GM23338 (cell line): ENCODE results near the gene MYO16. TPM values are rescaled to one million over a fixed set of nuclear protein-coding genes. Genes with fewer than 3 reads are reported as not detected.

ENCODE experiments used
- ATAC-seq: fragments of 200-7000 bp; cut with Tn5 transposase; 3 replicates; pipeline ENCODE4 v1.9.1; 2020
- DNase-seq: peaks from one replicate; pipeline ENCODE4 v3.0.0-alpha.2; 2015; ENCODE audit warnings: low spot score
- H2AFZ ChIP-seq: fragments of 200-600 bp; sonication (generic); 2 replicates; pipeline ENCODE4 v1.8.0; 2016; ENCODE audit warnings: antibody characterized with exemption, mild to moderate bottlenecking, moderate library complexity
- H3F3A ChIP-seq: fragments of 200-600 bp; sonication (generic); replicated peaks from 2 replicates; pipeline ENCODE4 v1.8.0; 2017; ENCODE audit warnings: antibody characterized with exemption, mixed run types, low read depth
- H3K27ac ChIP-seq: fragments of 200-600 bp; sonication (generic); 2 replicates; pipeline ENCODE4 v1.6.1; 2016; ENCODE audit warnings: low read depth
- H3K27me3 ChIP-seq: fragments of 200-600 bp; sonication (generic); 2 replicates; pipeline ENCODE4 v1.8.0; 2016; ENCODE audit warnings: mild to moderate bottlenecking, mixed run types, moderate library complexity; ENCODE audit not compliant: insufficient read depth
- H3K36me3 ChIP-seq: fragments of 200-600 bp; sonication (generic); 2 replicates; pipeline ENCODE4 v1.8.0; 2016; ENCODE audit warnings: mild to moderate bottlenecking; ENCODE audit not compliant: insufficient read depth
- H3K4me1 ChIP-seq: fragments of 200-600 bp; sonication (generic); 2 replicates; pipeline ENCODE4 v1.8.0; 2016; ENCODE audit warnings: mild to moderate bottlenecking, moderate library complexity; ENCODE audit not compliant: insufficient read depth
- H3K4me2 ChIP-seq: fragments of 200-600 bp; sonication (generic); 2 replicates; pipeline ENCODE4 v1.7.1; 2017; ENCODE audit warnings: mixed run types
- H3K4me3 ChIP-seq: fragments of 200-600 bp; sonication (generic); 2 replicates; pipeline ENCODE4 v1.6.1; 2016; ENCODE audit warnings: mixed run types
- H3K79me2 ChIP-seq: fragments of 200-600 bp; sonication (generic); replicated peaks from 2 replicates; pipeline ENCODE4 v1.8.0; 2017; ENCODE audit warnings: mild to moderate bottlenecking; ENCODE audit not compliant: insufficient read depth
- H3K9me2 ChIP-seq: fragments of 200-600 bp; sonication (generic); 2 replicates; pipeline ENCODE4 v1.8.0; 2017; ENCODE audit not compliant: insufficient read depth
- H4K20me1 ChIP-seq: fragments of 200-600 bp; sonication (generic); replicated peaks from 2 replicates; pipeline ENCODE4 v1.8.0; 2017; ENCODE audit warnings: mild to moderate bottlenecking; ENCODE audit not compliant: insufficient read depth
- H3K27ac Mint-ChIP-seq: 2 replicates; pipeline ENCODE4 v1.8.0; 2020; ENCODE audit warnings: inconsistent platforms, mild to moderate bottlenecking, moderate library complexity, mixed read lengths
- H3K27me3 Mint-ChIP-seq: 3 replicates; pipeline ENCODE4 v1.8.0; 2022; ENCODE audit warnings: low read depth, mild to moderate bottlenecking, moderate library complexity, mixed read lengths, inconsistent platforms; ENCODE audit not compliant: insufficient read depth, poor library complexity
- H3K36me3 Mint-ChIP-seq: 3 replicates; pipeline ENCODE4 v1.8.0; 2021; ENCODE audit warnings: low read depth, mild to moderate bottlenecking, inconsistent platforms, moderate library complexity, mixed read lengths
- H3K4me1 Mint-ChIP-seq: 3 replicates; pipeline ENCODE4 v1.8.0; 2020; ENCODE audit warnings: mild to moderate bottlenecking, inconsistent platforms, mixed read lengths
- H3K4me3 Mint-ChIP-seq: 3 replicates; pipeline ENCODE4 v1.8.0; 2021; ENCODE audit warnings: moderate library complexity, mild to moderate bottlenecking, inconsistent platforms, mixed read lengths
- H3K9me3 Mint-ChIP-seq: 3 replicates; pipeline ENCODE4 v1.8.0; 2020; ENCODE audit warnings: moderate library complexity, mild to moderate bottlenecking, inconsistent platforms, mixed read lengths
- CREB1 ChIP-seq: fragments of 250-450 bp; sonication (Bioruptor Pico); IDR thresholded peaks from 2 replicates; pipeline ENCODE4 v1.5.0; 2020; ENCODE audit warnings: low read depth, mild to moderate bottlenecking, moderate library complexity
- ETS1 ChIP-seq: IDR thresholded peaks from 2 replicates; pipeline ENCODE4 v1.6.1; 2016; ENCODE audit warnings: antibody characterized with exemption
- EZH2 ChIP-seq: fragments of 200-600 bp; sonication (generic); IDR thresholded peaks from one replicate; pipeline ENCODE4 v1.8.0; 2017; ENCODE audit warnings: antibody characterized with exemption, mild to moderate bottlenecking, low read depth; ENCODE audit not compliant: unreplicated experiment
- EZH2phosphoT487 ChIP-seq: fragments of 200-600 bp; sonication (generic); IDR thresholded peaks from one replicate; pipeline ENCODE4 v1.8.1; 2018; ENCODE audit warnings: antibody characterized with exemption; ENCODE audit not compliant: unreplicated experiment
- JUNB ChIP-seq: IDR thresholded peaks from one replicate; pipeline ENCODE4 v1.6.1; 2016; ENCODE audit warnings: antibody characterized with exemption; ENCODE audit not compliant: unreplicated experiment
- NANOG ChIP-seq: IDR thresholded peaks from 2 replicates; pipeline ENCODE4 v1.6.1; 2016; ENCODE audit warnings: antibody characterized with exemption, borderline replicate concordance
- REST ChIP-seq: IDR thresholded peaks from one replicate; pipeline ENCODE4 v1.6.1; 2018; ENCODE audit warnings: antibody characterized with exemption; ENCODE audit not compliant: unreplicated experiment
- STAT1 ChIP-seq: IDR thresholded peaks from one replicate; pipeline ENCODE4 v1.6.1; 2016; ENCODE audit warnings: antibody characterized with exemption; ENCODE audit not compliant: unreplicated experiment
- ZNF114 ChIP-seq: fragments of 250-450 bp; sonication (Bioruptor Pico); IDR thresholded peaks from 2 replicates; pipeline ENCODE4 v1.5.0; 2020; ENCODE audit warnings: mild to moderate bottlenecking, moderate library complexity
- ZNF331 ChIP-seq: fragments of 250-450 bp; sonication (Bioruptor Pico); IDR thresholded peaks from 2 replicates; pipeline ENCODE4 v1.5.0; 2020; ENCODE audit warnings: low read depth, mild to moderate bottlenecking, moderate library complexity
- polyA plus RNA-seq: library from polyadenylated mRNA; unstranded; fragments of >200 nt; fragmentation: Nextera tagmentation; extraction: Ambion mirVana; gene quantifications from 2 replicates; pipeline ENCODE4 v1.2.1, GENCODE V29; 2016
- total RNA-seq: library from RNA; depleted of rRNA; stranded (reverse); fragments of >200 nt; shearing (Covaris generic); gene quantifications from 2 replicates; pipeline ENCODE4 v1.2.3, GENCODE V29; 2014
- TF ChIP-seq, protein P1 (sequence below), 2 experiments: fragments of 200-600 bp in 1 of 2; sonication (generic) in 1 of 2; conservative IDR thresholded peaks; 2 replicates each; pipeline versions ENCODE4 v1.5.1 to v1.6.1; 2016 to 2017; ENCODE audit warnings: antibody characterized with exemption in 2 of 2, low read depth in 2 of 2, mild to moderate bottlenecking in 2 of 2, moderate library complexity in 1 of 2
- TF ChIP-seq, protein P2 (sequence below): fragments of 250-450 bp; sonication (Bioruptor Pico); IDR thresholded peaks from 2 replicates; pipeline ENCODE4 v1.5.0; 2020; ENCODE audit warnings: mild to moderate bottlenecking, moderate library complexity

Gene MYO16
- total and polyA plus RNA-seq, 2 experiments from 2014 or later: 0.10 to 0.13 TPM

DNA sequence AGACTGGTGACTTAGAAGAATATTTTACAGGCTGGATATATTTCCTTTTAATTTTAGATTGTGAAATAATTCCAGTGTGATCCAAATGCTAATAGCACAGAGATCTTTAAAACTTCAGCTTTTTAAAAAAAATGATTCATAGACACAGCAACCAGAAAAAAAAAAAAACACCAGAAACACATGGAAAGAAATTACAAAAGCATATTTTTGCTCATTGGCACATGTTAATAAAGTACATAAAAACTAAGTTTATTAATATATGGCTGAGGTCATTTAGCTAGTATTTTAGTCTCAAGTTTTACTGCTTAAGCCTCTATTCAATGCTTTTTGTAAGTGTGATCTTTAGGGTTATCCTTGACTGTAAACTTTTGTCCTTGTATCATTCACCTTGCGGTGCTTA, 577 bp downstream of the MYO16 start:
- Mint-ChIP-seq H3K27ac (no peak overlapping the region), H3K9me3 (peaks cover 7% of the 10 kb centered on the region; the same call in 1 of the 3 replicates), H3K4me3 (no peak overlapping the region), H3K4me1 (peaks cover 8% of the 10 kb centered on the region; the same call in 2 of the 3 replicates), H3K36me3 (peaks cover 3% of the 10 kb centered on the region; the same call in 1 of the 3 replicates), H3K27me3 (no peaks in the 10 kb centered on the region)
- Histone ChIP-seq H3K9me2 (peaks cover 5% of the 10 kb centered on the region), H3K27ac (no peak overlapping the region), H3K4me3 (no peak overlapping the region), H3K4me1 (no peaks in the 10 kb centered on the region), H3K27me3 (no peaks in the 10 kb centered on the region), H3F3A (no peaks in the 10 kb centered on the region), H4K20me1 (no peaks in the 10 kb centered on the region), H3K4me2 (no peak overlapping the region), H3K36me3 (no peaks in the 10 kb centered on the region), H2AFZ (no peak overlapping the region), H3K79me2 (no peaks in the 10 kb centered on the region)
- DNase-seq (no peak), ATAC-seq (no peak)
- TF ChIP-seq REST (no peak), NANOG (no peak), ETS1 (no peak), EZH2phosphoT487 (no peak), JUNB (no peak), ZNF114 (no peak), ZNF331 (CRISPR knock-in tag) (no peak), EZH2 (no peak), STAT1 (no peak), CREB1 (no peak)
- TF ChIP-seq, protein P1, sequence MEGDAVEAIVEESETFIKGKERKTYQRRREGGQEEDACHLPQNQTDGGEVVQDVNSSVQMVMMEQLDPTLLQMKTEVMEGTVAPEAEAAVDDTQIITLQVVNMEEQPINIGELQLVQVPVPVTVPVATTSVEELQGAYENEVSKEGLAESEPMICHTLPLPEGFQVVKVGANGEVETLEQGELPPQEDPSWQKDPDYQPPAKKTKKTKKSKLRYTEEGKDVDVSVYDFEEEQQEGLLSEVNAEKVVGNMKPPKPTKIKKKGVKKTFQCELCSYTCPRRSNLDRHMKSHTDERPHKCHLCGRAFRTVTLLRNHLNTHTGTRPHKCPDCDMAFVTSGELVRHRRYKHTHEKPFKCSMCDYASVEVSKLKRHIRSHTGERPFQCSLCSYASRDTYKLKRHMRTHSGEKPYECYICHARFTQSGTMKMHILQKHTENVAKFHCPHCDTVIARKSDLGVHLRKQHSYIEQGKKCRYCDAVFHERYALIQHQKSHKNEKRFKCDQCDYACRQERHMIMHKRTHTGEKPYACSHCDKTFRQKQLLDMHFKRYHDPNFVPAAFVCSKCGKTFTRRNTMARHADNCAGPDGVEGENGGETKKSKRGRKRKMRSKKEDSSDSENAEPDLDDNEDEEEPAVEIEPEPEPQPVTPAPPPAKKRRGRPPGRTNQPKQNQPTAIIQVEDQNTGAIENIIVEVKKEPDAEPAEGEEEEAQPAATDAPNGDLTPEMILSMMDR (conservative IDR thresholded peaks at IDR 0.05; ENCODE audit: low read depth in 2 of 2): no peak
- TF ChIP-seq, protein P2, sequence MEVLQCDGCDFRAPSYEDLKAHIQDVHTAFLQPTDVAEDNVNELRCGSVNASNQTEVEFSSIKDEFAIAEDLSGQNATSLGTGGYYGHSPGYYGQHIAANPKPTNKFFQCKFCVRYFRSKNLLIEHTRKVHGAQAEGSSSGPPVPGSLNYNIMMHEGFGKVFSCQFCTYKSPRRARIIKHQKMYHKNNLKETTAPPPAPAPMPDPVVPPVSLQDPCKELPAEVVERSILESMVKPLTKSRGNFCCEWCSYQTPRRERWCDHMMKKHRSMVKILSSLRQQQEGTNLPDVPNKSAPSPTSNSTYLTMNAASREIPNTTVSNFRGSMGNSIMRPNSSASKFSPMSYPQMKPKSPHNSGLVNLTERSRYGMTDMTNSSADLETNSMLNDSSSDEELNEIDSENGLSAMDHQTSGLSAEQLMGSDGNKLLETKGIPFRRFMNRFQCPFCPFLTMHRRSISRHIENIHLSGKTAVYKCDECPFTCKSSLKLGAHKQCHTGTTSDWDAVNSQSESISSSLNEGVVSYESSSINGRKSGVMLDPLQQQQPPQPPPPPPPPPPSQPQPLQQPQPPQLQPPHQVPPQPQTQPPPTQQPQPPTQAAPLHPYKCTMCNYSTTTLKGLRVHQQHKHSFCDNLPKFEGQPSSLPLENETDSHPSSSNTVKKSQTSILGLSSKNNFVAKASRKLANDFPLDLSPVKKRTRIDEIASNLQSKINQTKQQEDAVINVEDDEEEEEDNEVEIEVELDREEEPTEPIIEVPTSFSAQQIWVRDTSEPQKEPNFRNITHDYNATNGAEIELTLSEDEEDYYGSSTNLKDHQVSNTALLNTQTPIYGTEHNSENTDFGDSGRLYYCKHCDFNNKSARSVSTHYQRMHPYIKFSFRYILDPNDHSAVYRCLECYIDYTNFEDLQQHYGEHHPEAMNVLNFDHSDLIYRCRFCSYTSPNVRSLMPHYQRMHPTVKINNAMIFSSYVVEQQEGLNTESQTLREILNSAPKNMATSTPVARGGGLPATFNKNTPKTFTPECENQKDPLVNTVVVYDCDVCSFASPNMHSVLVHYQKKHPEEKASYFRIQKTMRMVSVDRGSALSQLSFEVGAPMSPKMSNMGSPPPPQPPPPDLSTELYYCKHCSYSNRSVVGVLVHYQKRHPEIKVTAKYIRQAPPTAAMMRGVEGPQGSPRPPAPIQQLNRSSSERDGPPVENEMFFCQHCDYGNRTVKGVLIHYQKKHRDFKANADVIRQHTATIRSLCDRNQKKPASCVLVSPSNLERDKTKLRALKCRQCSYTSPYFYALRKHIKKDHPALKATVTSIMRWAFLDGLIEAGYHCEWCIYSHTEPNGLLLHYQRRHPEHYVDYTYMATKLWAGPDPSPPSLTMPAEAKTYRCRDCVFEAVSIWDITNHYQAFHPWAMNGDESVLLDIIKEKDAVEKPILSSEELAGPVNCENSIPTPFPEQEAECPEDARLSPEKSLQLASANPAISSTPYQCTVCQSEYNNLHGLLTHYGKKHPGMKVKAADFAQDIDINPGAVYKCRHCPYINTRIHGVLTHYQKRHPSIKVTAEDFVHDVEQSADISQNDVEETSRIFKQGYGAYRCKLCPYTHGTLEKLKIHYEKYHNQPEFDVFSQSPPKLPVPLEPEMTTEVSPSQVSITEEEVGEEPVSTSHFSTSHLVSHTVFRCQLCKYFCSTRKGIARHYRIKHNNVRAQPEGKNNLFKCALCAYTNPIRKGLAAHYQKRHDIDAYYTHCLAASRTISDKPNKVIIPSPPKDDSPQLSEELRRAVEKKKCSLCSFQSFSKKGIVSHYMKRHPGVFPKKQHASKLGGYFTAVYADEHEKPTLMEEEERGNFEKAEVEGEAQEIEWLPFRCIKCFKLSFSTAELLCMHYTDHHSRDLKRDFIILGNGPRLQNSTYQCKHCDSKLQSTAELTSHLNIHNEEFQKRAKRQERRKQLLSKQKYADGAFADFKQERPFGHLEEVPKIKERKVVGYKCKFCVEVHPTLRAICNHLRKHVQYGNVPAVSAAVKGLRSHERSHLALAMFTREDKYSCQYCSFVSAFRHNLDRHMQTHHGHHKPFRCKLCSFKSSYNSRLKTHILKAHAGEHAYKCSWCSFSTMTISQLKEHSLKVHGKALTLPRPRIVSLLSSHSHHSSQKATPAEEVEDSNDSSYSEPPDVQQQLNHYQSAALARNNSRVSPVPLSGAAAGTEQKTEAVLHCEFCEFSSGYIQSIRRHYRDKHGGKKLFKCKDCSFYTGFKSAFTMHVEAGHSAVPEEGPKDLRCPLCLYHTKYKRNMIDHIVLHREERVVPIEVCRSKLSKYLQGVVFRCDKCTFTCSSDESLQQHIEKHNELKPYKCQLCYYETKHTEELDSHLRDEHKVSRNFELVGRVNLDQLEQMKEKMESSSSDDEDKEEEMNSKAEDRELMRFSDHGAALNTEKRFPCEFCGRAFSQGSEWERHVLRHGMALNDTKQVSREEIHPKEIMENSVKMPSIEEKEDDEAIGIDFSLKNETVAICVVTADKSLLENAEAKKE (CRISPR knock-in tag): no peak
